ENCODE measurements around the gene ITGAD. TPM values are rescaled to one million over a fixed set of nuclear protein-coding genes. Genes with fewer than 3 reads are reported as not detected.

The ITGAD gene
- total and polyA plus RNA-seq, 4 donors, result 0.04 to 3.6 (median 2.1) TPM

DNA sequence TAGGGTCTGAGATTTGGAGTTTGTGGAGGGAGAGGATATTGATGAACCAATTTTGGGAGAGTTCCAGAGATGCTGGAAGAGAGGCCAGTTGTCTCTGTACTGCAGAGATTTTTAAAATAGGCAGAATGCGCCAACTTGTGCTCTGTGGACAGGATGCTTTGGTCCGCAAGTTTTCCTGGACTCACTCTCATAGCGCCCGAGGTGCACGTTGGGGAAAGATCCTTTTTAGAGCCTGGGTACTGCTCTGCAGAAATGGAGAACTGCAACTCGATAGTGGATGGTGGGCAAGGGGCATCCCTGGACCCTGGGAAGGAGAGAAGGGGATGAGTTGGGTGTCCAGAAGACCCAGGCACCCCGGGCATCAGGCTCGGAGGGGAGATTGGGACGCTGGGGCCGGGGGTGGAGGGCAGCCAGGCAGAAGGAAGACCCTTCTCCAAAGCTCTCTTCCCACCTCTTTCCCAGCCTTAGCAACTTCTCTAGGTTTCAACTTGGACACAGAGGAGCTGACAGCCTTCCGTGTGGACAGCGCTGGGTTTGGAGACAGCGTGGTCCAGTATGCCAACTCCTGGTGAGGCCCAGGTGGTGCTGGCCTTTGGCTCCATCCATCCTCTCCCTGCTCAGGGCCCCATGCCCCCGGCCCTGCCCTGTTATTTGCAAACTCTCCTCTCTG is 37.6 kb upstream of the ITGAD start:
- 75% methylated on average over 14 of the region's 14 CpGs for WGBS
- no peak for TF ChIP-seq NR2F2 (IDR thresholded peaks at IDR 0.05)
- TF ChIP-seq, protein P1, sequence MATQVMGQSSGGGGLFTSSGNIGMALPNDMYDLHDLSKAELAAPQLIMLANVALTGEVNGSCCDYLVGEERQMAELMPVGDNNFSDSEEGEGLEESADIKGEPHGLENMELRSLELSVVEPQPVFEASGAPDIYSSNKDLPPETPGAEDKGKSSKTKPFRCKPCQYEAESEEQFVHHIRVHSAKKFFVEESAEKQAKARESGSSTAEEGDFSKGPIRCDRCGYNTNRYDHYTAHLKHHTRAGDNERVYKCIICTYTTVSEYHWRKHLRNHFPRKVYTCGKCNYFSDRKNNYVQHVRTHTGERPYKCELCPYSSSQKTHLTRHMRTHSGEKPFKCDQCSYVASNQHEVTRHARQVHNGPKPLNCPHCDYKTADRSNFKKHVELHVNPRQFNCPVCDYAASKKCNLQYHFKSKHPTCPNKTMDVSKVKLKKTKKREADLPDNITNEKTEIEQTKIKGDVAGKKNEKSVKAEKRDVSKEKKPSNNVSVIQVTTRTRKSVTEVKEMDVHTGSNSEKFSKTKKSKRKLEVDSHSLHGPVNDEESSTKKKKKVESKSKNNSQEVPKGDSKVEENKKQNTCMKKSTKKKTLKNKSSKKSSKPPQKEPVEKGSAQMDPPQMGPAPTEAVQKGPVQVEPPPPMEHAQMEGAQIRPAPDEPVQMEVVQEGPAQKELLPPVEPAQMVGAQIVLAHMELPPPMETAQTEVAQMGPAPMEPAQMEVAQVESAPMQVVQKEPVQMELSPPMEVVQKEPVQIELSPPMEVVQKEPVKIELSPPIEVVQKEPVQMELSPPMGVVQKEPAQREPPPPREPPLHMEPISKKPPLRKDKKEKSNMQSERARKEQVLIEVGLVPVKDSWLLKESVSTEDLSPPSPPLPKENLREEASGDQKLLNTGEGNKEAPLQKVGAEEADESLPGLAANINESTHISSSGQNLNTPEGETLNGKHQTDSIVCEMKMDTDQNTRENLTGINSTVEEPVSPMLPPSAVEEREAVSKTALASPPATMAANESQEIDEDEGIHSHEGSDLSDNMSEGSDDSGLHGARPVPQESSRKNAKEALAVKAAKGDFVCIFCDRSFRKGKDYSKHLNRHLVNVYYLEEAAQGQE (IDR thresholded peaks at IDR 0.05), result no peak
- TF ChIP-seq FOXA1 (IDR thresholded peaks at IDR 0.05), result no peak
- TF ChIP-seq, protein P2, sequence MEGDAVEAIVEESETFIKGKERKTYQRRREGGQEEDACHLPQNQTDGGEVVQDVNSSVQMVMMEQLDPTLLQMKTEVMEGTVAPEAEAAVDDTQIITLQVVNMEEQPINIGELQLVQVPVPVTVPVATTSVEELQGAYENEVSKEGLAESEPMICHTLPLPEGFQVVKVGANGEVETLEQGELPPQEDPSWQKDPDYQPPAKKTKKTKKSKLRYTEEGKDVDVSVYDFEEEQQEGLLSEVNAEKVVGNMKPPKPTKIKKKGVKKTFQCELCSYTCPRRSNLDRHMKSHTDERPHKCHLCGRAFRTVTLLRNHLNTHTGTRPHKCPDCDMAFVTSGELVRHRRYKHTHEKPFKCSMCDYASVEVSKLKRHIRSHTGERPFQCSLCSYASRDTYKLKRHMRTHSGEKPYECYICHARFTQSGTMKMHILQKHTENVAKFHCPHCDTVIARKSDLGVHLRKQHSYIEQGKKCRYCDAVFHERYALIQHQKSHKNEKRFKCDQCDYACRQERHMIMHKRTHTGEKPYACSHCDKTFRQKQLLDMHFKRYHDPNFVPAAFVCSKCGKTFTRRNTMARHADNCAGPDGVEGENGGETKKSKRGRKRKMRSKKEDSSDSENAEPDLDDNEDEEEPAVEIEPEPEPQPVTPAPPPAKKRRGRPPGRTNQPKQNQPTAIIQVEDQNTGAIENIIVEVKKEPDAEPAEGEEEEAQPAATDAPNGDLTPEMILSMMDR (IDR thresholded peaks at IDR 0.05; ENCODE audit: low read depth, low read length, missing input control), result no peak
- TF ChIP-seq, protein P3, sequence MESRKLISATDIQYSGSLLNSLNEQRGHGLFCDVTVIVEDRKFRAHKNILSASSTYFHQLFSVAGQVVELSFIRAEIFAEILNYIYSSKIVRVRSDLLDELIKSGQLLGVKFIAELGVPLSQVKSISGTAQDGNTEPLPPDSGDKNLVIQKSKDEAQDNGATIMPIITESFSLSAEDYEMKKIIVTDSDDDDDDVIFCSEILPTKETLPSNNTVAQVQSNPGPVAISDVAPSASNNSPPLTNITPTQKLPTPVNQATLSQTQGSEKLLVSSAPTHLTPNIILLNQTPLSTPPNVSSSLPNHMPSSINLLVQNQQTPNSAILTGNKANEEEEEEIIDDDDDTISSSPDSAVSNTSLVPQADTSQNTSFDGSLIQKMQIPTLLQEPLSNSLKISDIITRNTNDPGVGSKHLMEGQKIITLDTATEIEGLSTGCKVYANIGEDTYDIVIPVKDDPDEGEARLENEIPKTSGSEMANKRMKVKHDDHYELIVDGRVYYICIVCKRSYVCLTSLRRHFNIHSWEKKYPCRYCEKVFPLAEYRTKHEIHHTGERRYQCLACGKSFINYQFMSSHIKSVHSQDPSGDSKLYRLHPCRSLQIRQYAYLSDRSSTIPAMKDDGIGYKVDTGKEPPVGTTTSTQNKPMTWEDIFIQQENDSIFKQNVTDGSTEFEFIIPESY (IDR thresholded peaks at IDR 0.05), result no peak
- no peak for TF ChIP-seq RAD21 (IDR thresholded peaks at IDR 0.05)
- TF ChIP-seq, protein P4, sequence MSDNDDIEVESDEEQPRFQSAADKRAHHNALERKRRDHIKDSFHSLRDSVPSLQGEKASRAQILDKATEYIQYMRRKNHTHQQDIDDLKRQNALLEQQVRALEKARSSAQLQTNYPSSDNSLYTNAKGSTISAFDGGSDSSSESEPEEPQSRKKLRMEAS (IDR thresholded peaks at IDR 0.05), result no peak
- no peak for TF ChIP-seq HNF4A (conservative IDR thresholded peaks at IDR 0.05)
- TF ChIP-seq, protein P5, sequence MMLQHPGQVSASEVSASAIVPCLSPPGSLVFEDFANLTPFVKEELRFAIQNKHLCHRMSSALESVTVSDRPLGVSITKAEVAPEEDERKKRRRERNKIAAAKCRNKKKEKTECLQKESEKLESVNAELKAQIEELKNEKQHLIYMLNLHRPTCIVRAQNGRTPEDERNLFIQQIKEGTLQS (IDR thresholded peaks at IDR 0.05), result no peak
- TF ChIP-seq YY1 (IDR thresholded peaks at IDR 0.05), result no peak
- no peak for TF ChIP-seq RXRA (IDR thresholded peaks at IDR 0.05)
- TF ChIP-seq EGR1 (IDR thresholded peaks at IDR 0.05; ENCODE audit: low read depth in 2 of 2), result no peak
- no peak for TF ChIP-seq TAF1 (conservative IDR thresholded peaks at IDR 0.05)
- no peak for TF ChIP-seq HNF4G (IDR thresholded peaks at IDR 0.05)
- Histone ChIP-seq H3K27me3 (ENCODE audit: control insufficient read depth in 4 of 4, insufficient read depth in 4 of 4, low read length in 3 of 4) (no peaks in the 10 kb centered on the region), H3K9me3 (ENCODE audit: control insufficient read depth in 4 of 4, low read length in 3 of 4) (no peaks in the 10 kb centered on the region), H3K27ac (ENCODE audit: low read depth in 1 of 2, low read length in 2 of 2) (peak overlapping the region in 1 of 2 donors; percentile 64), H3K4me3 (ENCODE audit: low read depth in 1 of 3, low read length in 3 of 3) (no peak overlapping the region), H3K36me3 (ENCODE audit: control insufficient read depth in 4 of 4, insufficient read depth in 3 of 4, low read depth in 1 of 4, low read length in 3 of 4) (no peaks in the 10 kb centered on the region), H3K9ac (ENCODE audit: low read depth in 1 of 2, low read length in 2 of 2) (no peak overlapping the region), H3K4me1 (ENCODE audit: control insufficient read depth in 4 of 4, insufficient read depth in 4 of 4, low read length in 3 of 4) (peaks cover 0 to 2% (median 0%) of the 10 kb centered on the region in 4 donors)
- DNase-seq (ENCODE audit: low spot score), result no peak
